K562 (cell line): Measurements from ENCODE around the gene ZNF71. TPM values are rescaled to one million over a fixed set of nuclear protein-coding genes. Genes with fewer than 3 reads are reported as not detected.

Source experiments
- ETV6 ChIP-seq, 3 experiments: fragments of 150-350 bp in 1 of 3; sonication (generic) in 1 of 3; formaldehyde crosslinking in 1 of 3; IDR thresholded peaks; 2 replicates each; pipeline versions ENCODE4 v1.6.1 to v1.8.0; 2014 to 2022; ENCODE audit warnings: borderline replicate concordance in 2 of 3, low read depth in 2 of 3, antibody characterized with exemption in 1 of 3, low read length in 1 of 3, mild to moderate bottlenecking in 1 of 3, missing genetic modification reagents in 1 of 3
- FOXA3 ChIP-seq, 2 experiments: fragments of 450-650 bp in 1 of 2; sonication (generic) in 1 of 2; formaldehyde crosslinking; IDR thresholded peaks in 1 of 2; conservative IDR thresholded peaks in 1 of 2; 2 replicates each; pipeline versions ENCODE4 v1.4.0 to v1.8.0; 2020 to 2022; ENCODE audit warnings: mild to moderate bottlenecking in 2 of 2, missing genetic modification reagents in 1 of 2
- HBP1 ChIP-seq: fragments of 450-650 bp; formaldehyde crosslinking; IDR thresholded peaks from 2 replicates; pipeline ENCODE4 v1.4.0; 2022; ENCODE audit warnings: missing genetic modification characterization
- SAP30 ChIP-seq: fragments of 200-600 bp; sonication (generic); IDR thresholded peaks from 2 replicates; pipeline ENCODE4 v1.6.1; 2012; ENCODE audit warnings: borderline replicate concordance, low read depth, mild to moderate bottlenecking, moderate library complexity, low read length, control low read depth, inconsistent platforms; ENCODE audit not compliant: insufficient read depth, poor library complexity, severe bottlenecking
- ZBTB5 ChIP-seq: fragments of 450-650 bp; IDR thresholded peaks from 2 replicates; pipeline ENCODE4 v1.6.1; 2017; ENCODE audit warnings: antibody characterized with exemption
- ZEB2 ChIP-seq: fragments of 450-650 bp; IDR thresholded peaks from 2 replicates; pipeline ENCODE4 v1.6.1; 2016
- ZKSCAN1 ChIP-seq: fragments of 150-350 bp; IDR thresholded peaks from 2 replicates; pipeline ENCODE4 v1.6.1; 2016; ENCODE audit warnings: low read depth, low read length
- ZNF212 ChIP-seq: fragments of 450-650 bp; formaldehyde crosslinking; IDR thresholded peaks from 2 replicates; pipeline ENCODE4 v1.4.0; 2020; ENCODE audit warnings: mild to moderate bottlenecking
- ZNF311 ChIP-seq: fragments of 250-450 bp; sonication (Bioruptor Pico); IDR thresholded peaks from 2 replicates; pipeline ENCODE4 v1.4.0; 2020; ENCODE audit warnings: mild to moderate bottlenecking, moderate library complexity
- ZNF695 ChIP-seq: fragments of 450-650 bp; formaldehyde crosslinking; IDR thresholded peaks from 2 replicates; pipeline ENCODE4 v1.4.0; 2020; ENCODE audit warnings: mild to moderate bottlenecking, moderate library complexity
- polyA plus RNA-seq, 8 experiments: library from polyadenylated mRNA; depleted of rRNA in 4 of 8; stranded (reverse) in 5 of 8; unstranded in 3 of 8; fragments of >200 nt; fragmentation: Nextera tagmentation in 2 of 8; fragmentation: Illumina TruSeq in 1 of 8; extraction: Ambion mirVana in 2 of 8; extraction: Trizol in 1 of 8; gene quantifications; 2 replicates each; pipeline versions ENCODE4 v1.2.1 to v1.2.3, GENCODE V29; 2011 to 2014; ENCODE audit warnings: inconsistent platforms in 1 of 8, missing spikeins in 1 of 8
- total RNA-seq, 7 experiments: library from RNA; depleted of rRNA in 6 of 7; stranded (reverse); fragments of >200 nt in 6 of 7; fragmentation: Illumina TruSeq in 2 of 7; extraction: Trizol in 2 of 7; gene quantifications; 2 replicates each; pipeline versions ENCODE4 v1.2.1 to v1.2.3, GENCODE V29; 2011 to 2021; ENCODE audit warnings: low replicate concordance in 1 of 7

ZNF71 gene
- total and polyA plus RNA-seq, 9 of the 15 experiments (the other 6 are each of a cell fraction or from before 2014, with no cell fraction given) = 0.04 to 0.13 (median 0.06) TPM; not detected in 4

- TF ChIP-seq ZBTB5 (no peak), ZEB2 (no peak), SAP30 (no peak), ETV6 (IDR thresholded peaks at IDR 0.05; ENCODE audit: borderline replicate concordance in 1 of 2, low read depth in 2 of 2, low read length in 1 of 2) (no peak), ETV6 (CRISPR knock-in tag; IDR thresholded peaks at IDR 0.05; ENCODE audit: borderline replicate concordance) (no peak), ZNF311 (CRISPR knock-in tag) (no peak), HBP1 (CRISPR knock-in tag) (no peak), ZNF695 (no peak), ZNF212 (no peak), FOXA3 (CRISPR knock-in tag; conservative IDR thresholded peaks at IDR 0.05 in 1 of 2, IDR thresholded peaks at IDR 0.05 in 1 of 2) (no peak), ZKSCAN1 (no peak)
Observed at GRCh38 chr19:56566904-56567273, 28.2 kb upstream of the ZNF71 start (continued).
